ENCODE data around the gene HOXD9. TPM values are rescaled to one million over a fixed set of nuclear protein-coding genes. Genes with fewer than 3 reads are reported as not detected.

The HOXD9 gene
- polyA plus RNA-seq, 1 experiment: 1.8 TPM

DNA sequence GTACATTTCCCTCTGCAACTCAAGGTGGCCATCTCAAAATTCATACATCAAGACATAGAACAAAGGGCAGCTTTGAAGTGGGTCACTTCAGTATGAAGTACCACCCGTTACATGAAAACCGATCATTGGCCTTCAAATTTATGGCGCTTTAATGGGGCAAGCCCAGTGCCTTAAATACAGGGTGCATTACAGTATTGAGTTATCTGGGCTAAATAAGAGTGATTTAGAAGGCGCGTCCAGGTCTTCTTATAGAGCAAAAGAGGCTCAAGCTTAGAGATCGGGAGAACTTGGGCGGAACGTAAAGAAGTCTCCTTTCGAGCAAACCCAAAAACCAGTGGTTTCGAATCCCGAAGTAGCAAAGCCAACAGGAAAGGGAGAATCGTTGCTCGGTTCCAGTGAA, 41.7 kb downstream of the HOXD9 start:
- Histone ChIP-seq H3K36me3 (ENCODE audit: control insufficient read depth, insufficient read depth, low read length) (no peaks in the 10 kb centered on the region), H3K27me3 (ENCODE audit: control insufficient read depth, insufficient read depth, low read length) (peaks cover 62% of the 10 kb centered on the region), H3K4me3 (ENCODE audit: low read depth, low read length) (no peak overlapping the region)
- TF ChIP-seq, protein P1, sequence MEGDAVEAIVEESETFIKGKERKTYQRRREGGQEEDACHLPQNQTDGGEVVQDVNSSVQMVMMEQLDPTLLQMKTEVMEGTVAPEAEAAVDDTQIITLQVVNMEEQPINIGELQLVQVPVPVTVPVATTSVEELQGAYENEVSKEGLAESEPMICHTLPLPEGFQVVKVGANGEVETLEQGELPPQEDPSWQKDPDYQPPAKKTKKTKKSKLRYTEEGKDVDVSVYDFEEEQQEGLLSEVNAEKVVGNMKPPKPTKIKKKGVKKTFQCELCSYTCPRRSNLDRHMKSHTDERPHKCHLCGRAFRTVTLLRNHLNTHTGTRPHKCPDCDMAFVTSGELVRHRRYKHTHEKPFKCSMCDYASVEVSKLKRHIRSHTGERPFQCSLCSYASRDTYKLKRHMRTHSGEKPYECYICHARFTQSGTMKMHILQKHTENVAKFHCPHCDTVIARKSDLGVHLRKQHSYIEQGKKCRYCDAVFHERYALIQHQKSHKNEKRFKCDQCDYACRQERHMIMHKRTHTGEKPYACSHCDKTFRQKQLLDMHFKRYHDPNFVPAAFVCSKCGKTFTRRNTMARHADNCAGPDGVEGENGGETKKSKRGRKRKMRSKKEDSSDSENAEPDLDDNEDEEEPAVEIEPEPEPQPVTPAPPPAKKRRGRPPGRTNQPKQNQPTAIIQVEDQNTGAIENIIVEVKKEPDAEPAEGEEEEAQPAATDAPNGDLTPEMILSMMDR (IDR thresholded peaks at IDR 0.05; ENCODE audit: insufficient read depth, low read depth, low read length): no peak
- ChIA-PET CTCF (interaction anchor here (0.6 to 1.0 kb wide), 2 partner anchors 390 to 1569 kb away, joined by 3 to 4 read pairs; no protein-coding TSS in a partner anchor), POLR2A (no interaction called here)
- no peak for DNase-seq (ENCODE audit: low read depth)

DNA sequence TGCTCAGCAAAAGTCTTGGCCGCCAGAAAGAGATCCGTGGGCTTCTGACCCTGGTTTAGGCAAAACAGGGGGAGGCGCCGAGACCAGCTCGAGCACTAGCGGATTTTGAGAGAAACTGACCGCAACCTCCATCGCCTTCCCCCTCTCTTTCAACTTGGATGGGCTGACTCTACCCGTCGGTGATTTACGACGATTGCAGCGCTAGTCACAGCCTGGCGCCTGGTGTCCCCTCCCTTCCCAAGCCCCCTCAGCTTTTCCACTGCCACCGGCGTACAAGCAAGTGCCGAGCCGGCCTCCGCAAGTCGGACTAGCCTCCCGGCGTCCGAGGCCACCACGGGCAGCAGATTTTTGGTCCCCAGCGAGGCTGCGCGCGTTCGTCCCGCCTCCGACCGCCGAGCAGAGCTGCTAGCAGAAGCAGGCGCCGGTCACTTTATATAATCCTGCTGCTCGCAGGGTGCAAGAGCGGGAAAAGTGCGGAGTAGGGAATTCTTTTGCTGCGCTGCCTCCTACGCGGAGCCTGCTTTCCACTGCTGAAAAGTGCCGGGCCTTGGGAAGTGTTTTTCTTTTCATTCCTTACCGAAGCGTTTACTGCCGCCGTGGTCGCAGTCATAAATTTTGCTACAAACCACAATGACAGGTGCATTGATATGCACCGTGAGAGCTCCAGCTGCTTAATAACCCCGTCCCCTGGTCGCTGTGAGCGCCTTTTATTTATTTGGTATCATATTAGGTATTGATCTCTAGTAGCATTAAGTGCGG, 42.3 kb downstream of the HOXD9 start:
- Histone ChIP-seq H3K36me3 (ENCODE audit: control insufficient read depth, insufficient read depth, low read length) (no peaks in the 10 kb centered on the region), H3K4me3 (ENCODE audit: low read depth, low read length) (no peak overlapping the region), H3K27me3 (ENCODE audit: control insufficient read depth, insufficient read depth, low read length) (peaks cover 56% of the 10 kb centered on the region)
- ChIA-PET CTCF (interaction anchor here (0.6 to 1.0 kb wide), 2 partner anchors 390 to 1569 kb away, joined by 3 to 4 read pairs; no protein-coding TSS in a partner anchor), POLR2A (no interaction called here)
- TF ChIP-seq, protein P1 (IDR thresholded peaks at IDR 0.05; ENCODE audit: insufficient read depth, low read depth, low read length): no peak
- DNase-seq (ENCODE audit: low read depth): no peak

DNA sequence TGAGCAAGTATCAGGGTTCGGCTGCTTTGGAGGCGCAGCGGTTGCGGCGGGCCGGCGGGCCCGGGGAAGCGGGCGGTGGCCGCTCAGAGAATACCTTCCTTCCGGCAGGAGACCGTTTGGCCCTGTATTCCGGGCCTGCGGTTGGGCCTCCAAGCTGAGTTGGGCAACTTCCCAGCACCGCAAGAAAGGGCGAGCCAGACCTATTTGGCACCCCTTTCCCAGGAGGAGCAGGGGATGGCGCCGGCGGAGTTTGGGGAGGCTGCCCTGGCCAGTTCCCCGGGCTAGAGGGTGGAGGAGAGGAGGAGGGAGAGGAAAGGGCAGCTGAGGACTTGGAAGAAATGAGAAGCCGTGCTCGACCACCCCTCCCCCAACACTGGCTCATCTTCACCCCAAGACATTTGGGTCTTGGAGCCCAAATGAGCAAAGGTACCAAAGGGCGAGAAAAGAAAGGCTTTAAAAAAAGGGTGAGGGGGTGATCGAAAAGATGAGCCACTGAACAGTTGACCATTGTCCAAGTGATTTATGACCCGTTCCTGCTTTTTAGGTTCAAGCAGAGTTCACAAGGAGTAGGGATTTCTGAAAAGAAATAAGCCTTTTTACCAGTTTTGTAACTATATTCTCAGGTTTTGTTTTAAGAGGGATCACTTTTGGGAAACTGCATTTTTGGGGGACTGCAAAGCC, 43.0 kb downstream of the HOXD9 start:
- ChIA-PET CTCF (no interaction called here), POLR2A (no interaction called here)
- H3K4me3 ChIP-seq (ENCODE audit: low read depth, low read length): no peak overlapping the region
- no peaks in the 10 kb centered on the region for H3K36me3 ChIP-seq (ENCODE audit: control insufficient read depth, insufficient read depth, low read length)
- H3K27me3 ChIP-seq (ENCODE audit: control insufficient read depth, insufficient read depth, low read length): peaks cover 53% of the 10 kb centered on the region
- TF ChIP-seq, protein P1 (IDR thresholded peaks at IDR 0.05; ENCODE audit: insufficient read depth, low read depth, low read length): no peak
- DNase-seq (ENCODE audit: low read depth): no peak

DNA sequence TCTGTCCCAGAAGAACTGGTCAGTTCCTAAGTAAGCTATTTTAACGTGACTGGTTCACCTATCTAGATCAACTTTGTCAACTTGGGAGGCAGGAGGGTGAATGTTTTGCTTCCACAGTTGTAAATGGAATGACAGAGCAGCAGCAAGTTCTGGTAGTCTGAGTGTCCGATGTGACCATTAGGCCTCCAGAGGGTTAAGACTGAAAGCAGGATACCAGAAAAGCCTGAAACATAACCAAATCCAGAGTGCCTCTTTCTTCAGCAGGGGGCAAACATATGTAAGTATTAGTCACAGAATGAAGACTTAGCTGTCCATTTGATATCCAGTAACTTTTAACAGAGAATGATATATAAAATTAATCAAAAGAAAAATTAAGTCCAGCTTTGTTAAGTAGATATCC, 43.8 kb downstream of the HOXD9 start:
- ChIA-PET POLR2A (no interaction called here), CTCF (interaction anchor here (1.1 kb wide), 1 partner anchor 26 kb away, joined by 4 read pairs; no protein-coding TSS in a partner anchor)
- Histone ChIP-seq H3K4me3 (ENCODE audit: low read depth, low read length) (no peak overlapping the region), H3K36me3 (ENCODE audit: control insufficient read depth, insufficient read depth, low read length) (no peaks in the 10 kb centered on the region), H3K27me3 (ENCODE audit: control insufficient read depth, insufficient read depth, low read length) (peaks cover 49% of the 10 kb centered on the region)
- DNase-seq (ENCODE audit: low read depth): no peak
- TF ChIP-seq, protein P1 (IDR thresholded peaks at IDR 0.05; ENCODE audit: insufficient read depth, low read depth, low read length): no peak

DNA sequence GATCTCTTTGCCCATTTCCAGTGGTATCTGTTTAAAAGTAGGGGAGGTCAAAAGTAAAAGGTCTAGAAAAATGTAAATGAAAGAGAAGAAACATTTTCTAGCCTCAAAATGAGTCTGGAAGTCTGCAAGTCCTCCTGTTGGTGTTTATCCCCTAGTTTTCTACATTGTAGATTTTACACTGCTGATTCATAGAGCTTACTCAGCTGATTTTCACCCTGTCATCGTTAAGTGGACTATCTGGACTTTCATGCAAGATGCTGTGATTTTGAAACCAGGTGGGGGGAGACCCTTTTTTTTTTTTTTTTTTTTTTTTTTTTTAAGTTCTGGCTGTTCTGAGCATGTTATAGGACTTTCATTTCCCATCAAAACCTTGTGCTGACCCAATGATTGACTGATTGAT, 44.9 kb downstream of the HOXD9 start:
- no peaks in the 10 kb centered on the region for H3K36me3 ChIP-seq (ENCODE audit: control insufficient read depth, insufficient read depth, low read length)
- ChIA-PET POLR2A (no interaction called here), CTCF (interaction anchor here (1.1 kb wide), 2 partner anchors 27 to 485 kb away, joined by 3 to 4 read pairs; no protein-coding TSS in a partner anchor)
- H3K27me3 ChIP-seq (ENCODE audit: control insufficient read depth, insufficient read depth, low read length): peaks cover 49% of the 10 kb centered on the region
- DNase-seq (ENCODE audit: low read depth): no peak
- H3K4me3 ChIP-seq (ENCODE audit: low read depth, low read length): no peak overlapping the region
- TF ChIP-seq, protein P1 (IDR thresholded peaks at IDR 0.05; ENCODE audit: insufficient read depth, low read depth, low read length): no peak

All from BJ (cell line).